GM20431 (cell line): ENCODE measurements around the gene MYO1G.
"Not testable (repeated sequence)": the region's sequence is repeated elsewhere in the genome, so short reads cannot be mapped to it uniquely, and the experiment has no call there.

Experiments used
- in situ Hi-C: fragments of 300-500 bp; cut with MseI, MboI; formaldehyde crosslinking; loops from one replicate; pipeline ENCODE4 v1.15.0; 2020; ENCODE audit warnings: low sequenced_read_pairs; ENCODE audit not compliant: unreplicated experiment

Gene MYO1G

GRCh38 chr7:45000093-45001032 lies 21.5 kb upstream of the MYO1G start, which contains the start of gene CCM2:
CCM2 (plus strand) TSS chr7:45000201; CDS start chr7:45000334, 133 bp downstream.
- in situ Hi-C loops = no loop called here

GRCh38 chr7:44999245-45000092 lies 20.7 kb upstream of the MYO1G start:
- in situ Hi-C loops = no loop called here

DNA sequence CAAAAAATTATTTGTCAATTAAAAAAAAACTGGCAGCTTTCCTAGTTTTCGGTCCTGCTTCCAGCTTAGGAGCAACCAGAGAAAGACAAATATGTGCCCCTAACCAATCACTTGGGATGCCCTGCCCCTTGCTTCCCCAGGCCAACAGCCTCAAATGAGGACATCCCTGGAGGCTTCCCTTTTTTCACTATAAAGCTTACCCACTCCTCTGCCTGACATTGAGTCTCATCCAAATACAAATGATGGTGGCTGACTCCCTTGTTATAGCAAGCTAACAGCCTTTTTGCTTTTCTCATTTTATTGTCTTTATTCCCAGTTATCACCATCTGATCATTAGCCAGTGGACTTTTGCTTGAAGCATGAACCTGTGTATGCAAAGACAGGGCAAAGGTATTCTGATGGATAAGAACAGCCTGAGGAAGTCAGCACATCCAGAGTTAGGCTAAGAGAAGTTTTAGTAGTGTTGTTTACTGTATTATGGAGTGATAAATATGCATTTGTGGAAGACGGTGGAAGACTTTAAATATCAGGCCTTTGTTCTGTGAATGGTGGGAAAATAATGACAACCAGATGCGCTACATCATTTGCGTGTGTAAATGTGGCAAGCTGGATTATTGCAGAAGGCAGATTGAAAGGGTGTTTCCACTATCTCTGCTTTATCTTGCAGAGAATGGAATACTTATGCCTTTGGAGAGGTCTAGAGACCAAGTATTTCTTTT lies 19.5 kb upstream of the MYO1G start:
- in situ Hi-C loops = no loop called here

GRCh38 chr7:44995555-44996493 lies 17.0 kb upstream of the MYO1G start:
- in situ Hi-C loops = no loop called here

- in situ Hi-C loops = no loop called here
Measured at GRCh38 chr7:44994877-44995554, 16.2 kb upstream of the MYO1G start.

GRCh38 chr7:44992004-44992795 lies 13.4 kb upstream of the MYO1G start:
- in situ Hi-C loops = not testable (repeated sequence)

- in situ Hi-C loops = no loop called here
Measured at GRCh38 chr7:44990109-44991023, 11.6 kb upstream of the MYO1G start.

GRCh38 chr7:44989132-44989531 lies 10.3 kb upstream of the MYO1G start:
- in situ Hi-C loops = no loop called here

GRCh38 chr7:44988701-44989100 lies 9.9 kb upstream of the MYO1G start:
- in situ Hi-C loops = no loop called here

DNA sequence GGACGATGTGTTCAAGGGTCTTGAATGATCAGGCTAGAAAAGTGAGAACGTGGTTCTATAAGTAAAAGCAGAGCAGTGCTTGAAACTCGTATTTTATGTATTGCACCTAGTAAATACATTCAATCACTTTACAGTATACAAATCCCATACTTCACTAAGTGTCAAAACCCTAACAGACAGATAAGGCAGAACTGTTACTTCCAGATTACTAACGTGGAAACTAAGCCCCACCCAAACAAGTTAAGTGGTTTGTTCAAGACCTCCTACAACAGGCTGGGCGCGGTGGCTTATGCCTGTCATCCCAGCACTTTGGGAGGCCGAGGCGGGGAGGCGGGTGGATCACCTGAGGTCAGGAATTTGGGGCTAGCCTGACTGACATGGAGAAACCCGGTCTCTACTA lies 9.2 kb upstream of the MYO1G start:
- in situ Hi-C loops = no loop called here

- in situ Hi-C loops = no loop called here
Measured at GRCh38 chr7:44987457-44987856, 8.6 kb upstream of the MYO1G start.

DNA sequence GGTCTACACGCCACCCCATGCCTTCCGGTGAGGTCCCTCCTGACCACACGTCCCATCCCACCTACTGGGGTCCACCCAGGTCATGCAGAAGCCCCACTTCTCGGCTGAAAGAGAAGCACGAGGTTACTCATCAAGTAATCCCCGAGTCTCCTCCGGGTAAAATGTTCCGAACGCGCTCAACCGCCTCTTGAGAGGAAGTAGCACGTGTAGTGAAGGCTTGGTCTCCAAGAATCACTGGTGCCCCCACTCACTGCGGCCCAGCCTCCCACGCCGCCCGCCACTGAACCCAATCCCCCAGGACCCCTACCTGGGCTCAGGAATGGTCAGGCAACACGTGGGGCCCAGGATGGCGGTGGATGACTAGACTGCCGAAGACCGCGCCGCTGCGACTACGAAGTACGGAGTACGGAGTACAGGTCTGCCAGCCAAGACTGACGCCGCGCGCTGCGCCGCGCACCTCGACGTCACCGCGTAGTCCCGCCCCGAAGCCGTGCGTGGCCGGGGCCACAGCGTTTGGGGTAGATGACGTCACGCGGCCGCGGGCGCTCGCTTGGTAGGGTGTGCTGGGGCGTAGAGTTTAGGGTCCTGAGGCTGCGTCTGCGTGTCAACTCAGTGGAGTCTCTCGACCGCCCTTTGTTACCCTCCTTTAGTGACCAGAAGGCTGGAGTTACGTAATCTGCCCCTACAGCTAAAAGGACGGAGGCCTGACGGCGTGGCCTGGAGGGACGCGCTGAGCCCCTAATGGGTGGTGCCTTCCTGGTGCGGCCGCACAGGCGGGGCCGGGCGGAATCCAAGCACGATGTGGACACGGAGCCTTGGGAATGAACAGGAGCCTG lies 7.6 kb upstream of the MYO1G start:
- in situ Hi-C loops = no loop called here

- in situ Hi-C loops = no loop called here
Measured at GRCh38 chr7:44985900-44986217, 7.0 kb upstream of the MYO1G start.

GRCh38 chr7:44985033-44985695 lies 6.3 kb upstream of the MYO1G start:
- in situ Hi-C loops = no loop called here

GRCh38 chr7:44984478-44984758 lies 5.6 kb upstream of the MYO1G start:
- in situ Hi-C loops = no loop called here
